Measurements from ENCODE around the gene SMC3. TPM values are rescaled to one million over a fixed set of nuclear protein-coding genes. Genes with fewer than 3 reads are reported as not detected.

Gene SMC3
- total and polyA plus RNA-seq, 4 donors: 7.2 to 26.4 (median 18.1) TPM

- H3K27ac ChIP-seq (ENCODE audit: low read depth in 1 of 2, low read length in 2 of 2): no peak overlapping the region
- no peak overlapping the region for H3K9ac ChIP-seq (ENCODE audit: low read depth in 1 of 2, low read length in 2 of 2)
- H3K4me1 ChIP-seq (ENCODE audit: control insufficient read depth in 4 of 4, insufficient read depth in 4 of 4, low read length in 3 of 4): peaks cover 3 to 9% (median 7%) of the 10 kb centered on the region in 4 donors
- peaks cover 0 to 14% (median 4%) of the 10 kb centered on the region in 4 donors for H3K27me3 ChIP-seq (ENCODE audit: control insufficient read depth in 4 of 4, insufficient read depth in 4 of 4, low read length in 3 of 4)
- no peak for TF ChIP-seq ZBTB33 (IDR thresholded peaks at IDR 0.05)
- TF ChIP-seq GABPA (IDR thresholded peaks at IDR 0.05 in 1 of 2, conservative IDR thresholded peaks at IDR 0.05 in 1 of 2): no peak
- TF ChIP-seq FOXA2 (IDR thresholded peaks at IDR 0.05): no peak
- no peak for TF ChIP-seq NR2F2 (IDR thresholded peaks at IDR 0.05)
- TF ChIP-seq FOXA1 (IDR thresholded peaks at IDR 0.05): no peak
- no peak for TF ChIP-seq EGR1 (IDR thresholded peaks at IDR 0.05; ENCODE audit: low read depth in 2 of 2)
- no peak for TF ChIP-seq REST (IDR thresholded peaks at IDR 0.05)
- TF ChIP-seq HNF4A (conservative IDR thresholded peaks at IDR 0.05): no peak
- TF ChIP-seq ATF3 (IDR thresholded peaks at IDR 0.05): no peak
- no peak for TF ChIP-seq SP1 (IDR thresholded peaks at IDR 0.05)
- no peak for TF ChIP-seq RAD21 (IDR thresholded peaks at IDR 0.05)
- TF ChIP-seq RXRA (IDR thresholded peaks at IDR 0.05): no peak
- TF ChIP-seq TAF1 (conservative IDR thresholded peaks at IDR 0.05): no peak
- TF ChIP-seq JUND (IDR thresholded peaks at IDR 0.05): no peak
- no peak for TF ChIP-seq YY1 (IDR thresholded peaks at IDR 0.05)
- TF ChIP-seq CTCF (IDR thresholded peaks at IDR 0.05; ENCODE audit: low read depth, low read length, missing input control): no peak
- TF ChIP-seq HNF4G (IDR thresholded peaks at IDR 0.05): no peak
- no peak for TF ChIP-seq MAX (IDR thresholded peaks at IDR 0.05)
- H3K9me3 ChIP-seq (ENCODE audit: control insufficient read depth in 4 of 4, low read length in 3 of 4): no peaks in the 10 kb centered on the region
- 88% methylated on average over 3 of the region's 3 CpGs for WGBS
- DNase-seq (ENCODE audit: low spot score): no peak
- no peak overlapping the region for H3K4me3 ChIP-seq (ENCODE audit: low read depth in 1 of 3, low read length in 3 of 3)
- H3K36me3 ChIP-seq (ENCODE audit: control insufficient read depth in 4 of 4, insufficient read depth in 3 of 4, low read depth in 1 of 4, low read length in 3 of 4): no peaks in the 10 kb centered on the region
Measured at GRCh38 chr10:110648692-110649346, 81.3 kb downstream of the SMC3 start.
